A673 (cell line): ENCODE data around the gene GRIN2A. TPM values are rescaled to one million over a fixed set of nuclear protein-coding genes. Genes with fewer than 3 reads are reported as not detected.

Source experiments
- BruUV-seq: library from RNA; stranded (reverse); fragments of 400-500 nt; replicated peaks from 2 replicates; lab custom pipeline; 2021; lab: Mats Ljungman, UMichigan
- CTCF ChIA-PET: fragments of 300-600 bp; sonication (Branson Sonifier 250); formaldehyde crosslinking; loops from one replicate; lab custom pipeline; 2022; ENCODE audit warnings: antibody characterized with exemption; lab: Charles Lee
- POLR2A ChIA-PET: fragments of 300-600 bp; sonication (Branson Sonifier 250); formaldehyde crosslinking; loops from one replicate; lab custom pipeline; 2022; ENCODE audit warnings: antibody characterized with exemption; ENCODE audit not compliant: low non-redundant PET; lab: Charles Lee
- DNase-seq: peaks from one replicate; pipeline ENCODE4 v3.0.0-alpha.2; 2015; ENCODE audit warnings: low spot score
- H3K27ac ChIP-seq: fragments of 200-600 bp; sonication (generic); 2 replicates; pipeline ENCODE4 v1.5.1; 2016; ENCODE audit warnings: mixed run types, low read depth, mild to moderate bottlenecking, mixed read lengths, antibody characterized with exemption, low read length; ENCODE audit not compliant: poor library complexity, severe bottlenecking
- H3K27me3 ChIP-seq: fragments of 200-600 bp; sonication (generic); replicated peaks from 2 replicates; pipeline ENCODE4 v1.6.1; 2017; ENCODE audit warnings: mixed run types, low read depth, mild to moderate bottlenecking, mixed read lengths, antibody characterized with exemption, low read length; ENCODE audit not compliant: insufficient read depth, poor library complexity
- H3K36me3 ChIP-seq: fragments of 200-600 bp; sonication (generic); 2 replicates; pipeline ENCODE4 v1.6.1; 2016; ENCODE audit warnings: mixed run types, mild to moderate bottlenecking, mixed read lengths, antibody characterized with exemption, low read length; ENCODE audit not compliant: insufficient read depth, poor library complexity, severe bottlenecking
- H3K4me1 ChIP-seq: fragments of 200-600 bp; sonication (generic); 2 replicates; pipeline ENCODE4 v1.6.1; 2017; ENCODE audit warnings: mixed run types, mild to moderate bottlenecking, mixed read lengths, antibody characterized with exemption, low read length; ENCODE audit not compliant: insufficient read depth, poor library complexity, severe bottlenecking
- H3K4me3 ChIP-seq: fragments of 200-600 bp; sonication (generic); 2 replicates; pipeline ENCODE4 v1.5.1; 2016; ENCODE audit warnings: low read depth, mixed run types, mild to moderate bottlenecking, mixed read lengths, low read length; ENCODE audit not compliant: poor library complexity, severe bottlenecking
- H3K9me3 ChIP-seq: fragments of 200-600 bp; sonication (generic); 2 replicates; pipeline ENCODE4 v1.6.1; 2016; ENCODE audit warnings: mixed run types, low read depth, mild to moderate bottlenecking, mixed read lengths, antibody characterized with exemption, low read length; ENCODE audit not compliant: poor library complexity, severe bottlenecking
- EZH2 ChIP-seq: fragments of 200-600 bp; sonication (generic); IDR thresholded peaks from 2 replicates; pipeline ENCODE4 v1.6.1; 2017; ENCODE audit warnings: borderline replicate concordance, low read depth, mild to moderate bottlenecking, mixed read lengths, antibody characterized with exemption, low read length; ENCODE audit not compliant: poor library complexity, severe bottlenecking
- intact Hi-C: fragments of 100-400 bp; cut with micrococcal nuclease; formaldehyde crosslinking; loops from one replicate; pipeline ENCODE4 v1.10.0; 2022; ENCODE audit not compliant: unreplicated experiment
- total RNA-seq: library from RNA; stranded (reverse); gene quantifications from 2 replicates; pipeline ENCODE4 v1.2.3, GENCODE V29; 2021
- TF ChIP-seq, protein P1 (sequence below): fragments of 300-800, 200-600 bp; sonication (generic); conservative IDR thresholded peaks from 2 replicates; pipeline ENCODE4 v1.5.1; 2017; ENCODE audit warnings: low read depth, mild to moderate bottlenecking, antibody characterized with exemption, low read length, moderate library complexity, mixed read lengths

The GRIN2A gene
- total RNA-seq, 1 experiment from 2014 or later, result 1.2 TPM

DNA sequence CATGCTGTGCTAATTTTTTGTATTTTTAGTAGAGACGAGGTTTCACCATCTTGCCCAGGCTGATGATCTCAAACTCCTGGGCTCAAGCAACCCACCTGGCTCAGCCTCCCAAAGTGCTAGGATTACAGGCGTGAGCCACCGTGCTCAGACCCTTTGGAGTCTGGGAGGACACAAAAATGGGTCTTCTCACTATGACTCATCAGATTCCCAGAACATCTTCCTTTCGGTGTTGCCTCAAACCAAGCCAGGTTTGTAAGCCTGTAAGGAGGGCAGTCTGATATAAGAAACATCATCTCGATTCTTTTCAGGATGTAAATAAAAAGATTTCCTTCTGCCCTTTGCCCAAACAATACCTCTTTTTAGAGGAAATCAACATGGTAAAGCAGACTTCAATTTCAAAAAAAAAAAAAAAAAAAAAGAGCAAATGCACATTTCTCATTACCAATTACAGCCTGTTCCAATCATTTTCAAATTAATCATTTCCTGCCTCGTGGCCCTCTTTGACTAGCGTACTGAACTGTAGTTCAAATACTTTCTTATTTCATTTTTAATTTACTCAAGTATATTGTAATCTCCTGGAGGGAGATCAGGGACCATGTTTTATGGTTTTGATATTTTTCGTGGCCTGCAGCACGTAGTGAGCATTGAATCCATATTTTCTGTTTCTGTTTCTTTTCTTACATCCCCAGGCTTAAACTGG, 409.6 kb downstream of the GRIN2A start:
- CTCF ChIA-PET, result no interaction called here

GRCh38 chr16:9766891-9767290, 415.3 kb downstream of the GRIN2A start:
- H3K4me3 ChIP-seq, result no peak overlapping the region
- no TSS peak for BruUV-seq
- no peak overlapping the region for H3K27ac ChIP-seq
- TF ChIP-seq, protein P1, sequence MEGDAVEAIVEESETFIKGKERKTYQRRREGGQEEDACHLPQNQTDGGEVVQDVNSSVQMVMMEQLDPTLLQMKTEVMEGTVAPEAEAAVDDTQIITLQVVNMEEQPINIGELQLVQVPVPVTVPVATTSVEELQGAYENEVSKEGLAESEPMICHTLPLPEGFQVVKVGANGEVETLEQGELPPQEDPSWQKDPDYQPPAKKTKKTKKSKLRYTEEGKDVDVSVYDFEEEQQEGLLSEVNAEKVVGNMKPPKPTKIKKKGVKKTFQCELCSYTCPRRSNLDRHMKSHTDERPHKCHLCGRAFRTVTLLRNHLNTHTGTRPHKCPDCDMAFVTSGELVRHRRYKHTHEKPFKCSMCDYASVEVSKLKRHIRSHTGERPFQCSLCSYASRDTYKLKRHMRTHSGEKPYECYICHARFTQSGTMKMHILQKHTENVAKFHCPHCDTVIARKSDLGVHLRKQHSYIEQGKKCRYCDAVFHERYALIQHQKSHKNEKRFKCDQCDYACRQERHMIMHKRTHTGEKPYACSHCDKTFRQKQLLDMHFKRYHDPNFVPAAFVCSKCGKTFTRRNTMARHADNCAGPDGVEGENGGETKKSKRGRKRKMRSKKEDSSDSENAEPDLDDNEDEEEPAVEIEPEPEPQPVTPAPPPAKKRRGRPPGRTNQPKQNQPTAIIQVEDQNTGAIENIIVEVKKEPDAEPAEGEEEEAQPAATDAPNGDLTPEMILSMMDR, result no peak
- TF ChIP-seq EZH2, result no peak
- ChIA-PET POLR2A (no interaction called here), CTCF (no interaction called here)
- no peaks in the 10 kb centered on the region for H3K9me3 ChIP-seq
- H3K27me3 ChIP-seq, result no peaks in the 10 kb centered on the region
- intact Hi-C loops, result no loop called here
- no peaks in the 10 kb centered on the region for H3K36me3 ChIP-seq
- no peak for DNase-seq
- H3K4me1 ChIP-seq, result no peaks in the 10 kb centered on the region

More for the DNA sequence above, 409.6 kb downstream of the GRIN2A start:
- Histone ChIP-seq H3K36me3 (no peaks in the 10 kb centered on the region), H3K27me3 (no peaks in the 10 kb centered on the region), H3K27ac (no peak overlapping the region), H3K4me1 (no peaks in the 10 kb centered on the region), H3K4me3 (no peak overlapping the region), H3K9me3 (no peaks in the 10 kb centered on the region)
- intact Hi-C loops, result loop anchor here (1.0 kb wide), 1 partner anchor 29 kb away; no protein-coding TSS in a partner anchor
- DNase-seq, result no peak
- no TSS peak for BruUV-seq
- no peak for TF ChIP-seq EZH2
- TF ChIP-seq, protein P1, result no peak
- POLR2A ChIA-PET, result no interaction called here

DNA sequence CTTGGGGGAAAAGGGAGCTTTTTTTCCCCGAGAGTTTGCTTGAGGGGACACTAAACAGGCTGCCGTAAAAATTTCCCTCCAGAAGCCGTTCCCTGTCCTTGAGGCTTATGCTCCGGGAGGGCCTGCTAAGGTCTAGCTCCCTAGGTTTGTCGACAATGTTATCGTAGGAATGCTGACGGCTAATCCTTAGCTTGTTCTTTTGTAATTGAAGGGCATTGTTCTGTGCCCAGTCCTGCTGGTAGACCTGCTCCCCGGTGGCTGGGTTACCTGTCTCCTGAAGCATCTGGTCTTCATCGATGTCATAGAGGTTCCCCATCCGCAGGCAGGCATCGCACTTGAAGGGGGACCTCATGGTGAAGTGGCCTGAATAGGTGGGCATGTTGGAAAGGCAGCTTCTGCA, 418.7 kb downstream of the GRIN2A start:
- POLR2A ChIA-PET, result no interaction called here

More for the DNA sequence above, 418.7 kb downstream of the GRIN2A start:
- no peak for DNase-seq
- Histone ChIP-seq H3K36me3 (no peaks in the 10 kb centered on the region), H3K4me3 (no peak overlapping the region), H3K4me1 (no peaks in the 10 kb centered on the region), H3K9me3 (no peaks in the 10 kb centered on the region), H3K27me3 (peaks cover 7% of the 10 kb centered on the region), H3K27ac (no peak overlapping the region)
- TF ChIP-seq, protein P1, result no peak
- no peak for TF ChIP-seq EZH2
- CTCF ChIA-PET, result no interaction called here
- intact Hi-C loops, result no loop called here
- BruUV-seq, result no TSS peak
